OCI-LY3 (cell line): ENCODE results near the gene FGD5.
"Not testable (repeated sequence)": the region's sequence is repeated elsewhere in the genome, so short reads cannot be mapped to it uniquely, and the experiment has no call there.

Experiments used
- H2AFZ ChIP-seq: fragments of 200-600, 300-600 bp; shearing (Covaris generic); 2 replicates; pipeline ENCODE4 v1.6.0; 2014; ENCODE audit warnings: antibody characterized with exemption, low read depth, low read length
- H3K27ac ChIP-seq: fragments of 200-600, 300-600 bp; sonication (generic); 2 replicates; pipeline ENCODE4 v1.5.1; 2014; ENCODE audit warnings: mild to moderate bottlenecking, low read length, moderate library complexity, mixed read lengths
- H3K27me3 ChIP-seq: fragments of 200-600, 300-600 bp; sonication (generic); 2 replicates; pipeline ENCODE4 v1.6.1; 2014; ENCODE audit warnings: low read depth, low read length, mixed read lengths
- H3K36me3 ChIP-seq: fragments of 200-600, 300-600 bp; sonication (generic); replicated peaks from 2 replicates; pipeline ENCODE3; 2014; ENCODE audit warnings: low read depth, low read length, mixed read lengths
- H3K4me1 ChIP-seq: fragments of 300-600, 200-600 bp; sonication (generic); 2 replicates; pipeline ENCODE4 v1.6.1; 2014; ENCODE audit warnings: low read length, mixed read lengths
- H3K4me2 ChIP-seq: fragments of 200-600, 300-600 bp; sonication (generic); 2 replicates; pipeline ENCODE4 v1.6.1; 2014; ENCODE audit warnings: low read length, mixed read lengths
- H3K4me3 ChIP-seq: fragments of 300-600, 200-600 bp; sonication (generic); 2 replicates; pipeline ENCODE4 v1.5.1; 2014; ENCODE audit warnings: antibody characterized with exemption, mild to moderate bottlenecking, low read length, moderate library complexity
- H3K79me2 ChIP-seq: fragments of 300-600, 200-600 bp; shearing (Covaris generic); 2 replicates; pipeline ENCODE4 v1.6.1; 2014; ENCODE audit warnings: mild to moderate bottlenecking, low read length, mixed read lengths
- H3K9ac ChIP-seq: fragments of 300-600, 200-600 bp; shearing (Covaris generic); 2 replicates; pipeline ENCODE4 v1.6.0; 2014; ENCODE audit warnings: mild to moderate bottlenecking, low read length, moderate library complexity
- H3K9me3 ChIP-seq: fragments of 200-600, 300-600 bp; shearing (Covaris generic); 2 replicates; pipeline ENCODE4 v1.6.1; 2014; ENCODE audit warnings: low read length, mixed read lengths; ENCODE audit not compliant: insufficient read depth
- H4K20me1 ChIP-seq: fragments of 200-600, 300-600 bp; sonication (generic); 2 replicates; pipeline ENCODE4 v1.6.1; 2016; ENCODE audit warnings: low read length, mixed read lengths; ENCODE audit not compliant: insufficient read depth
- EZH2phosphoT487 ChIP-seq: fragments of 200-600 bp; shearing (Covaris generic); IDR thresholded peaks from 2 replicates; pipeline ENCODE4 v1.6.1; 2018; ENCODE audit warnings: antibody characterized with exemption, mixed run types, low read depth
- TF ChIP-seq, protein P1 (sequence below): fragments of 200-600, 300-600 bp; sonication (generic); IDR thresholded peaks from 2 replicates; pipeline ENCODE4 v1.5.1; 2014; ENCODE audit warnings: antibody characterized with exemption, low read length, low read depth

Gene FGD5

DNA sequence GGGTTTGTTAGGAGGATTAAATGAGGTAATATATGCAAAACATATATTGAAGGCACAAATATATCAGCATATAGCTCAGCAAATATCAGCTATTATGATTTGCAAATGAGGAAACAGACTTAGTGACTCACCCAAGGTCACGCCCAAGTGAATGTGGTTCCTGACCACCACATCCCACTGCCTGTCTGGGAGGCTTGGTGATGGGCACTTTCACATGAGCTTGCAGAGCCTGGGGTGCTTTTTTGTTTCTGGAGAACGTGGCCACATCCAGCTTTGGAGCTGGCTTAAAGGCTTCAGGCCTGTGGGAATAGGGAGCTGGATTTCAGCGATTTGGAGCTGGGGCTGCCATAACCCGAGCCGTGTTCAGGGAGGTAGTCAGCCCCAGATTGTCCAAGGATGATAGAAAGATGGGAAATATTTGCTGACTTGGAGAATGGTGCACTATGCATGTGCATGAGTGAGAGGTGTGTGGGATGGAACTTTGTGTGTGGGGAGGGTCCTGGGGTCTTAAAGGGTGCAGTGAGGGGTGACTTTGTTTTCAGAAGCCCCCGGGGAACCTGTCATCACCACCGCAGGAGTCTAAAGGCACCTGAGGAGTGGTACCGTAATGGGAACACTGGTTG lies 12.0 kb upstream of the FGD5 start:
- H3K9me3 ChIP-seq, result no peaks in the 10 kb centered on the region
- no peak overlapping the region for H3K4me3 ChIP-seq
- H3K4me1 ChIP-seq, result peaks cover under 1% of the 10 kb centered on the region
- no peaks in the 10 kb centered on the region for H3K79me2 ChIP-seq
- TF ChIP-seq EZH2phosphoT487, result no peak
- TF ChIP-seq, protein P1, sequence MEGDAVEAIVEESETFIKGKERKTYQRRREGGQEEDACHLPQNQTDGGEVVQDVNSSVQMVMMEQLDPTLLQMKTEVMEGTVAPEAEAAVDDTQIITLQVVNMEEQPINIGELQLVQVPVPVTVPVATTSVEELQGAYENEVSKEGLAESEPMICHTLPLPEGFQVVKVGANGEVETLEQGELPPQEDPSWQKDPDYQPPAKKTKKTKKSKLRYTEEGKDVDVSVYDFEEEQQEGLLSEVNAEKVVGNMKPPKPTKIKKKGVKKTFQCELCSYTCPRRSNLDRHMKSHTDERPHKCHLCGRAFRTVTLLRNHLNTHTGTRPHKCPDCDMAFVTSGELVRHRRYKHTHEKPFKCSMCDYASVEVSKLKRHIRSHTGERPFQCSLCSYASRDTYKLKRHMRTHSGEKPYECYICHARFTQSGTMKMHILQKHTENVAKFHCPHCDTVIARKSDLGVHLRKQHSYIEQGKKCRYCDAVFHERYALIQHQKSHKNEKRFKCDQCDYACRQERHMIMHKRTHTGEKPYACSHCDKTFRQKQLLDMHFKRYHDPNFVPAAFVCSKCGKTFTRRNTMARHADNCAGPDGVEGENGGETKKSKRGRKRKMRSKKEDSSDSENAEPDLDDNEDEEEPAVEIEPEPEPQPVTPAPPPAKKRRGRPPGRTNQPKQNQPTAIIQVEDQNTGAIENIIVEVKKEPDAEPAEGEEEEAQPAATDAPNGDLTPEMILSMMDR, result no peak
- no peak overlapping the region for H2AFZ ChIP-seq
- no peak overlapping the region for H3K4me2 ChIP-seq
- H4K20me1 ChIP-seq, result no peaks in the 10 kb centered on the region
- H3K36me3 ChIP-seq, result no peaks in the 10 kb centered on the region
- peaks cover 39% of the 10 kb centered on the region for H3K27me3 ChIP-seq
- no peak overlapping the region for H3K9ac ChIP-seq
- H3K27ac ChIP-seq, result no peak overlapping the region

DNA sequence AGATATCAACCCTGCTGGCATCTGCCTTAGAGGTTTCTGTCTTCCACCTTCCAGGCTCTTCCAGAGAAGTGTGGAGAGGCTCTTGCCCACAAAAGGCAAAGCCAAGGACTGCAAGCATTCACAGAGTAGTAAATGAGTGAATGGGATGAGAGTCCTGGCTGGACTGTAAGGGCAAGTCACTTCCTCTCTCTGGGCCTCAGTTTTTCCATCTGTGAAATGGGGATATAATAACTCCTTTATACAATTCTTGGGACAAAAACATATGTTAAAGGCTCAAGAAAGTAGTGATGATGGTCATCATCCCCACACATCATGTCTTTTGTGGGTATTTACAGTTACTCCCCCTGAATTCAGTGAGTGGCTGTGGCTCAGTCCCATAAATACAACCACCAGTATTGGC lies 10.7 kb upstream of the FGD5 start:
- Histone ChIP-seq H3K27ac (no peak overlapping the region), H3K79me2 (no peaks in the 10 kb centered on the region), H3K36me3 (no peaks in the 10 kb centered on the region), H3K4me1 (no peaks in the 10 kb centered on the region), H3K4me2 (no peak overlapping the region), H4K20me1 (no peaks in the 10 kb centered on the region), H3K9ac (no peak overlapping the region), H3K27me3 (peaks cover 48% of the 10 kb centered on the region), H3K9me3 (no peaks in the 10 kb centered on the region), H3K4me3 (no peak overlapping the region), H2AFZ (no peak overlapping the region)
- no peak for TF ChIP-seq EZH2phosphoT487
- TF ChIP-seq, protein P1, result no peak

DNA sequence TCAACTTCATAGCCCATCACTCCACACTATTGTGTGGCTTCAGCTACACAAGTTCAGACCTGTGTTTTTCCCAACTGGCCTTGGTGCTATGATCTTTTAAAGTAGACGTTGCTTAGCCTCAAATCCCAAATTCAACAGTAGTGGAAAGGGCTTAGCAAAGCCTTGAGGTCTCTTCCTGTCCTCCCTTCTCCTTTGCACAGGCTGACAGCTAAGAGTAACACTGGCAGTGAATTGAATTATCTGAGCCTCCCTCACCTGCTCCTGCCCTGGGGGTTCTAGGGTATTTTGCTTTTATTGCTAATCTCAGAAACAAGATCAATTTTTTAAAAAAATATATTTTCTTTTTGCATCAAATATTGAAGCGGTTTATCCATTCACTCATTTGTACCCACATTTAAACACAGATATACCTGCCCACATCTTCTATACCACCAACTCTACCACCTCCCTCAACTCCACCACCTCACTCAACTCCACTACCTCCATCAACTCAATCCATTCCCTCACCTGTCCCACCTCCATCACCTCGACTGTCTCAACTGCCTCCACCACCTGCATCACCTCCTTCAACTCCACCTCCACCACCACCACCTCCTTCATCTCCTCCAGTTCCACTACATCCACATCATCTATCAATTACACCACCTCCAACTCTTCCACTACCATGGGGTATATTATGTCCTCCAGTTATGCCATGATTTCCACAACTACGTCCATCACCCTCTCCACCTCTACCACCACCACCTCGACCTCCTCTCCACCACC lies 10.1 kb upstream of the FGD5 start:
- TF ChIP-seq EZH2phosphoT487, result no peak
- TF ChIP-seq, protein P1, result no peak
- Histone ChIP-seq H4K20me1 (no peaks in the 10 kb centered on the region), H3K9me3 (no peaks in the 10 kb centered on the region), H3K4me3 (no peak overlapping the region), H3K27me3 (peaks cover 48% of the 10 kb centered on the region), H2AFZ (no peak overlapping the region), H3K9ac (no peak overlapping the region), H3K4me1 (no peaks in the 10 kb centered on the region), H3K79me2 (no peaks in the 10 kb centered on the region), H3K4me2 (no peak overlapping the region), H3K36me3 (no peaks in the 10 kb centered on the region), H3K27ac (no peak overlapping the region)

DNA sequence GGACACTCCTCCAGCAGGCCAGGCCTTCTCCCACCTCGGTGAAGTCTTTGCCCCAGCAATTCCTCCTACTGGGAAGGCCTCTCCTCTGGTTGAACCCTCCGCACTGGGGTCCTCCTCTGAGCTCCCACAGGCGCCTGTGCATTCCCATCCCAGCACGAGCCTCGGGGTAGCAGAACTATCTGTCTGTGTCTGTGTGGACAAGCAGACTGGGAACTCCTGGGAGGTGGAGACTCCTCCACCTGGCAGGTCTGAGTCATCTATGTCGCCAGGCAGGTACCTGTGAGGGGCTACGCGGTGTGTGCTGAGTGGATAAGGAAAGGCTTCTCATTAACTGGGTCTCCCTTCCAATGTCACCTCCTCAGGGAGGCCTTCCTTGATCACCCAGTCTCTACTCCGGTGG lies 9.2 kb upstream of the FGD5 start:
- not testable (repeated sequence) for H3K27ac ChIP-seq, H2AFZ ChIP-seq, H3K4me2 ChIP-seq, H3K9me3 ChIP-seq, H3K9ac ChIP-seq, H4K20me1 ChIP-seq, H3K79me2 ChIP-seq, H3K4me1 ChIP-seq, H3K36me3 ChIP-seq, H3K4me3 ChIP-seq
- peaks cover 50% of the 10 kb centered on the region for H3K27me3 ChIP-seq
